IMR-90 (cell line): ENCODE results near the gene MYH16. TPM values are rescaled to one million over a fixed set of nuclear protein-coding genes. Genes with fewer than 3 reads are reported as not detected.

Source experiments
- ATAC-seq: fragments of 200-7000 bp; cut with Tn5 transposase; 2 replicates; pipeline ENCODE4 v1.9.1; 2020; ENCODE audit warnings: low read depth, mild to moderate bottlenecking, moderate library complexity
- BruUV-seq: library from RNA; stranded (reverse); fragments of 400-500 nt; replicated peaks from 2 replicates; lab custom pipeline; 2021; lab: Mats Ljungman, UMichigan
- CTCF ChIA-PET: fragments of 300-600 bp; formaldehyde crosslinking; extraction: SDS; loops from one replicate; lab custom pipeline; 2021; ENCODE audit warnings: antibody characterized with exemption; lab: Yijun Ruan, JAX
- POLR2A ChIA-PET: fragments of 300-600 bp; sonication (Branson Sonifier 250); formaldehyde crosslinking; loops from one replicate; lab custom pipeline; 2022; ENCODE audit warnings: antibody characterized with exemption; ENCODE audit not compliant: unreplicated experiment; lab: Charles Lee
- DNase-seq: peaks from one replicate; pipeline ENCODE4 v3.0.0; 2013
- H2AFZ ChIP-seq: replicated peaks from 2 replicates; pipeline ENCODE3; 2013; ENCODE audit warnings: low read length, mild to moderate bottlenecking; ENCODE audit not compliant: poor library complexity
- H2AK5ac ChIP-seq: 2 replicates; pipeline ENCODE4 v1.6.1; 2013; ENCODE audit warnings: low read depth, low read length, inconsistent platforms
- H2AK9ac ChIP-seq: replicated peaks from 2 replicates; pipeline ENCODE3; 2013; ENCODE audit warnings: mild to moderate bottlenecking, low read depth, low read length, moderate library complexity; ENCODE audit not compliant: poor library complexity
- H2BK120ac ChIP-seq: 2 replicates; pipeline ENCODE4 v1.6.1; 2013; ENCODE audit warnings: low read depth, low read length, inconsistent platforms
- H2BK15ac ChIP-seq: 3 replicates; pipeline ENCODE4 v1.6.1; 2013; ENCODE audit warnings: low read depth, low read length, inconsistent platforms
- H2BK20ac ChIP-seq: 2 replicates; pipeline ENCODE4 v1.6.1; 2013; ENCODE audit warnings: low read depth, mild to moderate bottlenecking, inconsistent platforms, low read length, moderate library complexity
- H2BK5ac ChIP-seq: 2 replicates; pipeline ENCODE4 v1.6.1; 2013; ENCODE audit warnings: mild to moderate bottlenecking, low read depth, low read length, inconsistent platforms; ENCODE audit not compliant: poor library complexity, severe bottlenecking
- H3K14ac ChIP-seq: replicated peaks from 2 replicates; pipeline ENCODE4 v1.6.1; 2013; ENCODE audit warnings: low read depth, low read length, inconsistent platforms
- H3K18ac ChIP-seq: 2 replicates; pipeline ENCODE4 v1.6.1; 2013; ENCODE audit warnings: low read depth, low read length, control low read depth
- H3K23ac ChIP-seq: 2 replicates; pipeline ENCODE4 v1.6.1; 2013; ENCODE audit warnings: low read depth, low read length, inconsistent platforms
- H3K27ac ChIP-seq: 2 replicates; pipeline ENCODE4 v1.5.1; 2013; ENCODE audit warnings: mild to moderate bottlenecking, control low read depth, low read length; ENCODE audit not compliant: insufficient read depth
- H3K27me3 ChIP-seq: 2 replicates; pipeline ENCODE4 v1.6.1; 2013; ENCODE audit warnings: low read length; ENCODE audit not compliant: control insufficient read depth, insufficient read depth
- H3K36me3 ChIP-seq: 2 replicates; pipeline ENCODE4 v1.6.1; 2013; ENCODE audit warnings: low read length, mixed read lengths; ENCODE audit not compliant: control insufficient read depth, insufficient read depth
- H3K4ac ChIP-seq: 2 replicates; pipeline ENCODE4 v1.6.1; 2013; ENCODE audit warnings: low read depth, low read length, inconsistent platforms
- H3K4me1 ChIP-seq: 2 replicates; pipeline ENCODE4 v1.6.1; 2013; ENCODE audit warnings: low read length, mixed read lengths; ENCODE audit not compliant: control insufficient read depth, insufficient read depth
- H3K4me2 ChIP-seq: 2 replicates; pipeline ENCODE4 v1.6.1; 2013; ENCODE audit warnings: low read depth, mild to moderate bottlenecking, control low read depth, low read length, moderate library complexity
- H3K4me3 ChIP-seq: 2 replicates; pipeline ENCODE4 v1.5.1; 2013; ENCODE audit warnings: low read depth, mild to moderate bottlenecking, control low read depth, low read length, moderate library complexity; ENCODE audit not compliant: insufficient read depth
- H3K56ac ChIP-seq: 2 replicates; pipeline ENCODE4 v1.6.1; 2013; ENCODE audit warnings: low read length, inconsistent platforms; ENCODE audit not compliant: insufficient read depth; ENCODE audit errors: extremely low read depth
- H3K79me1 ChIP-seq, 2 experiments: 2 replicates each; pipeline ENCODE4 v1.6.1; 2013; ENCODE audit warnings: low read length in 2 of 2, inconsistent platforms in 1 of 2, low read depth in 1 of 2
- H3K9ac ChIP-seq: 2 replicates; pipeline ENCODE4 v1.6.1; 2013; ENCODE audit warnings: low read depth, low read length, control low read depth
- H3K9me1 ChIP-seq: 2 replicates; pipeline ENCODE4 v1.6.1; 2013; ENCODE audit warnings: low read length, inconsistent platforms; ENCODE audit not compliant: insufficient read depth
- H3K9me3 ChIP-seq: 2 replicates; pipeline ENCODE4 v1.6.1; 2013; ENCODE audit warnings: low read length; ENCODE audit not compliant: control insufficient read depth, insufficient read depth
- H4K20me1 ChIP-seq: 2 replicates; pipeline ENCODE4 v1.6.1; 2013; ENCODE audit warnings: low read length, inconsistent platforms; ENCODE audit not compliant: insufficient read depth
- H4K5ac ChIP-seq: 2 replicates; pipeline ENCODE4 v1.6.1; 2013; ENCODE audit warnings: mild to moderate bottlenecking, low read depth, low read length, control low read depth
- H4K8ac ChIP-seq, 2 experiments: 2 replicates each; pipeline ENCODE4 v1.6.1; 2013; ENCODE audit warnings: low read depth in 2 of 2, low read length in 2 of 2, control low read depth in 1 of 2, inconsistent platforms in 1 of 2
- H4K91ac ChIP-seq: 2 replicates; pipeline ENCODE4 v1.6.1; 2013; ENCODE audit warnings: low read depth, low read length, inconsistent platforms; ENCODE audit not compliant: insufficient read depth
- CEBPB ChIP-seq: IDR thresholded peaks from 2 replicates; pipeline ENCODE4 v1.6.1; 2012; ENCODE audit warnings: low read depth, low read length, improper control_type of control experiment
- CHD1 ChIP-seq: IDR thresholded peaks from 2 replicates; pipeline ENCODE4 v1.6.1; 2012; ENCODE audit warnings: low read depth, low read length, improper control_type of control experiment
- WGBS, 2 experiments: methylation state at CpG; one replicate each; pipeline versions ENCODE4 v1.1.5 to v1.1.7; 2013; ENCODE audit warnings: missing lambda C conversion rate in 2 of 2; ENCODE audit not compliant: insufficient read length in 1 of 2; ENCODE audit errors: extremely low coverage in 2 of 2; 5-methylcytosine and 5-hydroxymethylcytosine counted together
- dilution Hi-C: fragments of 300-500 bp; cut with HindIII; formaldehyde crosslinking; loops from one replicate; pipeline ENCODE4 v1.14.3; 2018; ENCODE audit warnings: low sequenced_read_pairs; ENCODE audit not compliant: unreplicated experiment
- in situ Hi-C: fragments of 300-500 bp; cut with MboI; formaldehyde crosslinking; loops from 3 replicates; pipeline ENCODE4 v1.14.3; 2019; ENCODE audit warnings: low sequenced_read_pairs, inconsistent platforms, mixed read lengths
- intact Hi-C: fragments of 100-400 bp; cut with micrococcal nuclease; formaldehyde crosslinking; loops from 2 replicates; pipeline ENCODE4 v1.10.0; 2022
- polyA plus RNA-seq, 3 experiments: library from polyadenylated mRNA; depleted of rRNA; stranded (reverse); fragments of >200 nt; gene quantifications; 2 replicates each; pipeline ENCODE4 v1.2.3, GENCODE V29; 2012; ENCODE audit warnings: low replicate concordance in 1 of 3
- total RNA-seq: library from RNA; depleted of rRNA; stranded (reverse); fragments of >200 nt; gene quantifications from 2 replicates; pipeline ENCODE4 v1.2.3, GENCODE V29; 2012

The MYH16 gene
- total and polyA plus RNA-seq, 2 of the 4 experiments (the other 2 are of a cell fraction) = 0.09 to 0.18 TPM

DNA sequence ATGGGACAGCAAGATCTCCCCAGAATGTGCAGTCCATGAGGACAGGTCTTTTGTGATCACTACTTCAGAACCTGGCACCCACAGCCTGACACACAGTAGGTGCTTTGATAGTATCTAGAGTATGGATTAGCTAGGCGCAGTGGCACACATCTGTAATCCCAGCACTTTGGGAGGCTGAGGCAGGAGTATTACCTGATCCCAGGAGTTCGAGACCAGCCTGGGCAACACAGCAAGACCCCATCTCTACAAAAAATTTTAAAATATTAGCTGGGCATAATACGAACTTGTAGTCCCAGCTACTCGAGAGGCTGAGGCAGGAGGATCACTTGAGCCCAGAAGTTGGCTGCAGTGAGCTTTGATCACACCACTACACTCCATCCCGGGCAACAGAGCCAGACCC, 79.6 kb downstream of the MYH16 start:
- ATAC-seq (no peak), DNase-seq (no peak)
- H2BK120ac ChIP-seq = no peak overlapping the region
- no TSS peak for BruUV-seq
- H4K91ac ChIP-seq = no peak overlapping the region
- TF ChIP-seq CHD1 (no peak), CEBPB (no peak)
- no peak overlapping the region for H3K14ac ChIP-seq
- ChIA-PET CTCF (no interaction called here), POLR2A (no interaction called here)
- no peak overlapping the region for H2BK5ac ChIP-seq
- no peaks in the 10 kb centered on the region for H3K27me3 ChIP-seq
- H2BK15ac ChIP-seq = no peak overlapping the region
- in situ Hi-C loops = no loop called here
- intact Hi-C loops = no loop called here
- dilution Hi-C loops = no loop called here
- H3K9ac ChIP-seq = no peak overlapping the region
- H2AFZ ChIP-seq = no peak overlapping the region
- H3K4me1 ChIP-seq = 0 out of 2 replicates have a peak, but pooled peaks cover 2% of the 10 kb centered on the region
- peaks cover 57% of the 10 kb centered on the region for H3K36me3 ChIP-seq
- no peak overlapping the region for H2AK9ac ChIP-seq
- no peak overlapping the region for H3K4me3 ChIP-seq
- no peak overlapping the region for H2BK20ac ChIP-seq
- H4K20me1 ChIP-seq = peaks cover 6% of the 10 kb centered on the region; the same call in 1 of the 2 replicates
- WGBS, 2 experiments = no CpG with 5 or more reads among the region's 5 CpGs
- H4K8ac ChIP-seq = no peak overlapping the region
- H2AK5ac ChIP-seq = no peak overlapping the region
- no peak overlapping the region for H3K23ac ChIP-seq
- H3K56ac ChIP-seq = no peak overlapping the region
- no peak overlapping the region for H3K18ac ChIP-seq
- H3K4me2 ChIP-seq = no peak overlapping the region
- H3K4ac ChIP-seq = no peak overlapping the region
- no peaks in the 10 kb centered on the region for H3K9me3 ChIP-seq
- H4K5ac ChIP-seq = no peak overlapping the region
- H3K27ac ChIP-seq = no peak overlapping the region
- H3K9me1 ChIP-seq = no peaks in the 10 kb centered on the region
- peaks cover 13 to 36% of the 10 kb centered on the region in 2 experiments; a peak in 3 of 4 replicates for H3K79me1 ChIP-seq
